T-helper 9 cell (primary cell): ENCODE data around the gene MTMR3.

ENCODE experiments used
- DNase-seq: peaks from one replicate; pipeline ENCODE4 v3.0.0-alpha.2; 2020

Gene MTMR3

GRCh38 chr22:29917052-29917902 lies 34.3 kb downstream of the MTMR3 start:
- no peak for DNase-seq

- DNase-seq: no peak
Measured at GRCh38 chr22:29925402-29925801, 42.4 kb downstream of the MTMR3 start.

GRCh38 chr22:29926057-29926456 lies 43.1 kb downstream of the MTMR3 start:
- no peak for DNase-seq

GRCh38 chr22:29932136-29932535 lies 49.2 kb downstream of the MTMR3 start:
- no peak for DNase-seq

- no peak for DNase-seq
Measured at GRCh38 chr22:29933619-29934018, 50.6 kb downstream of the MTMR3 start.

GRCh38 chr22:29934596-29934995 lies 51.6 kb downstream of the MTMR3 start:
- DNase-seq: no peak

GRCh38 chr22:29936186-29936585 lies 53.2 kb downstream of the MTMR3 start:
- DNase-seq: no peak

- no peak for DNase-seq
Measured at GRCh38 chr22:29937940-29938693, 55.1 kb downstream of the MTMR3 start.

GRCh38 chr22:29940526-29940925 lies 57.6 kb downstream of the MTMR3 start:
- no peak for DNase-seq

GRCh38 chr22:29944339-29944738 lies 61.4 kb downstream of the MTMR3 start:
- no peak for DNase-seq

GRCh38 chr22:29945435-29945834 lies 62.5 kb downstream of the MTMR3 start:
- no peak for DNase-seq

- DNase-seq: no peak
Measured at GRCh38 chr22:29946220-29946619, 63.2 kb downstream of the MTMR3 start.

- DNase-seq: no peak
Measured at GRCh38 chr22:29947410-29948384, 64.7 kb downstream of the MTMR3 start.

GRCh38 chr22:29948385-29948769 lies 65.4 kb downstream of the MTMR3 start:
- DNase-seq: no peak

- DNase-seq: no peak
Measured at GRCh38 chr22:29949872-29950271, 66.9 kb downstream of the MTMR3 start.

GRCh38 chr22:29951791-29952413 lies 68.9 kb downstream of the MTMR3 start:
- no peak for DNase-seq

- DNase-seq: no peak
Measured at GRCh38 chr22:29954203-29954855, 71.4 kb downstream of the MTMR3 start.

- no peak for DNase-seq
Measured at GRCh38 chr22:29956680-29957079, 73.7 kb downstream of the MTMR3 start.

- no peak for DNase-seq
Measured at GRCh38 chr22:29958170-29958569, 75.2 kb downstream of the MTMR3 start.

GRCh38 chr22:29964776-29965175 lies 81.8 kb downstream of the MTMR3 start:
- no peak for DNase-seq

- DNase-seq: no peak
Measured at GRCh38 chr22:29967461-29967860, 84.5 kb downstream of the MTMR3 start.

- DNase-seq: no peak
Measured at GRCh38 chr22:29971607-29972006, 88.6 kb downstream of the MTMR3 start.
